Anterior cingulate cortex (tissue), 58 donors: ENCODE measurements around the gene SLC41A3.
A peak's percentile ranks its signal among the peaks of the same experiment; 100 is the strongest.
"Not testable (repeated sequence)": the region's sequence is repeated elsewhere in the genome, so short reads cannot be mapped to it uniquely, and the experiment has no call there.

ENCODE experiments used
- DNase-seq, 58 donors: peaks; one replicate each; lab custom pipeline; 2025; lab: John Stamatoyannopoulos, UW

Gene SLC41A3

GRCh38 chr3:126107957-126108675 is 24.2 kb upstream of the SLC41A3 start:
- DNase-seq = no peak

GRCh38 chr3:126107203-126107939 is 23.4 kb upstream of the SLC41A3 start:
- DNase-seq = no peak

- DNase-seq = no peak
Measured at GRCh38 chr3:126106336-126107202, 22.6 kb upstream of the SLC41A3 start.

GRCh38 chr3:126105691-126106187 is 21.8 kb upstream of the SLC41A3 start:
- DNase-seq = no peak

- no peak for DNase-seq
Measured at GRCh38 chr3:126104742-126105605, 21.1 kb upstream of the SLC41A3 start.

GRCh38 chr3:126104028-126104635 is 20.2 kb upstream of the SLC41A3 start:
- DNase-seq = no peak

GRCh38 chr3:126103121-126104027 is 19.4 kb upstream of the SLC41A3 start:
- no peak for DNase-seq

- peak in 2 of 58 donors; percentile 34 to 35 for DNase-seq
Measured at GRCh38 chr3:126102530-126102951, 18.6 kb upstream of the SLC41A3 start.

- DNase-seq = no peak
Measured at GRCh38 chr3:126102011-126102410, 18.1 kb upstream of the SLC41A3 start.

- no peak for DNase-seq
Measured at GRCh38 chr3:126101521-126101982, 17.6 kb upstream of the SLC41A3 start.

- DNase-seq = peak in 2 of 58 donors; percentile 8 to 17
Measured at GRCh38 chr3:126100634-126101301, 16.8 kb upstream of the SLC41A3 start.

GRCh38 chr3:126100269-126100633 is 16.3 kb upstream of the SLC41A3 start:
- DNase-seq = no peak

- DNase-seq = peak in 1 of 58 donors; percentile 10
Measured at GRCh38 chr3:126098391-126098858, 14.5 kb upstream of the SLC41A3 start.

- no peak for DNase-seq
Measured at GRCh38 chr3:126097801-126098200, 13.9 kb upstream of the SLC41A3 start.

- DNase-seq = not testable (repeated sequence)
Measured at GRCh38 chr3:126096274-126096673, 12.3 kb upstream of the SLC41A3 start.

- DNase-seq = not testable (repeated sequence)
Measured at GRCh38 chr3:126092128-126092527, 8.2 kb upstream of the SLC41A3 start.

GRCh38 chr3:126087552-126088175 is 3.7 kb upstream of the SLC41A3 start:
- no peak for DNase-seq
